ENCODE results near the gene MICALL2.

Gene MICALL2

GRCh38 chr7:1468643-1469298 lies 9.5 kb upstream of the MICALL2 start:
- TF ChIP-seq CTCF (IDR thresholded peaks at IDR 0.05; ENCODE audit: insufficient read depth, missing control alignments) = no peak
- FAIRE-seq (no peak), DNase-seq (ENCODE audit: insufficient read length, low spot score) (no peak)

GRCh38 chr7:1468203-1468602 lies 8.9 kb upstream of the MICALL2 start:
- FAIRE-seq = no peak
- no peak for DNase-seq (ENCODE audit: insufficient read length, low spot score)
- no peak for TF ChIP-seq CTCF (IDR thresholded peaks at IDR 0.05; ENCODE audit: insufficient read depth, missing control alignments)

- DNase-seq (ENCODE audit: insufficient read length, low spot score) (no peak), FAIRE-seq (no peak)
- no peak for TF ChIP-seq CTCF (IDR thresholded peaks at IDR 0.05; ENCODE audit: insufficient read depth, missing control alignments)
Measured at GRCh38 chr7:1466524-1467271, 7.4 kb upstream of the MICALL2 start.

GRCh38 chr7:1464694-1465093 lies 5.4 kb upstream of the MICALL2 start:
- TF ChIP-seq CTCF (IDR thresholded peaks at IDR 0.05; ENCODE audit: insufficient read depth, missing control alignments) = no peak
- DNase-seq (ENCODE audit: insufficient read length, low spot score) (no peak), FAIRE-seq (no peak)

GRCh38 chr7:1463676-1464223 lies 4.5 kb upstream of the MICALL2 start:
- TF ChIP-seq CTCF (IDR thresholded peaks at IDR 0.05; ENCODE audit: insufficient read depth, missing control alignments) = no peak
- DNase-seq (ENCODE audit: insufficient read length, low spot score) (no peak), FAIRE-seq (no peak)

GRCh38 chr7:1461646-1462375 lies 2.5 kb upstream of the MICALL2 start:
- FAIRE-seq = no peak
- DNase-seq (ENCODE audit: insufficient read length, low spot score) = no peak
- TF ChIP-seq CTCF (IDR thresholded peaks at IDR 0.05; ENCODE audit: insufficient read depth, missing control alignments) = no peak

All from D721Med (cell line).